Measurements from ENCODE around the gene GCSAM.

DNA sequence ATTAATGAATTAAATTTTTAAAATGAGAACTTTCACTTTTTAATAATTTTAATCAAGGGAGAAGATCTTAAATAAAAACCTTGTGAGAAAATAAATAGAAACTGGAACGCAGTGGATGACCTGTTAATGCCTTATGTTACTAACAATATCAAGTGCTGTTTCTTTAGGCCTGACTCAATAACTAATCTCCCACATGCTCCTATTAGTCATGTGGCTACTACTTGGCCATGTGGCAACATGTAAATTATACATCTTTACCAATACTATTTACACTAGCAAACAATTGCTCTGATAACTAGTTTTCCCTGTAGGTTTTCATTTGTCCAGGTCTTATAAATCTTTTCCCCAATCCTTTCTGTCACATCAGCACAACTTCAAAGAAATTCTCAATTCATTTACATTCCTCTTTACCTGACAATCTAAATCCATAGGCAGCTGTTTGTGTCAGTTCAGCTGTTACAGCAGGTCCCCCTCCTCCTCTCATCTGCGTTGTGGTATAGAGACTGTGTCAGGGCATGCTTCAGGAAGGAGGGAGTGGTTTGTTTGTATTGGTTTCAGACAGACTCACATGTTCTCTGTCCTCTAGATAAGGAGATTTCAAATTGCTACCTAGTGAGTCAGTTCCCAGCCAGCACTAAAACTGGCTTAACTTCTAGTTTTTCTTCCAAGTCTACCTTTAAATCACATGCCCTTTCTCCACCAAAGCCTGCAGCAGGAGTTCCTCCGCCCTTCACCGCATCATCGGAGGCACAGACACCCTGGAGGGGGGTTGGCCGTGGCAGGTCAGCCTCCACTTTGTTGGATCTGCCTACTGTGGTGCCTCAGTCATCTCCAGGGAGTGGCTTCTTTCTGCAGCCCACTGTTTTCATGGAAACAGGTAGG is 58.2 kb downstream of the GCSAM start:
- TF ChIP-seq, protein P1, sequence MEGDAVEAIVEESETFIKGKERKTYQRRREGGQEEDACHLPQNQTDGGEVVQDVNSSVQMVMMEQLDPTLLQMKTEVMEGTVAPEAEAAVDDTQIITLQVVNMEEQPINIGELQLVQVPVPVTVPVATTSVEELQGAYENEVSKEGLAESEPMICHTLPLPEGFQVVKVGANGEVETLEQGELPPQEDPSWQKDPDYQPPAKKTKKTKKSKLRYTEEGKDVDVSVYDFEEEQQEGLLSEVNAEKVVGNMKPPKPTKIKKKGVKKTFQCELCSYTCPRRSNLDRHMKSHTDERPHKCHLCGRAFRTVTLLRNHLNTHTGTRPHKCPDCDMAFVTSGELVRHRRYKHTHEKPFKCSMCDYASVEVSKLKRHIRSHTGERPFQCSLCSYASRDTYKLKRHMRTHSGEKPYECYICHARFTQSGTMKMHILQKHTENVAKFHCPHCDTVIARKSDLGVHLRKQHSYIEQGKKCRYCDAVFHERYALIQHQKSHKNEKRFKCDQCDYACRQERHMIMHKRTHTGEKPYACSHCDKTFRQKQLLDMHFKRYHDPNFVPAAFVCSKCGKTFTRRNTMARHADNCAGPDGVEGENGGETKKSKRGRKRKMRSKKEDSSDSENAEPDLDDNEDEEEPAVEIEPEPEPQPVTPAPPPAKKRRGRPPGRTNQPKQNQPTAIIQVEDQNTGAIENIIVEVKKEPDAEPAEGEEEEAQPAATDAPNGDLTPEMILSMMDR (IDR thresholded peaks at IDR 0.05) = no peak
- no peak for TF ChIP-seq POLR2A (IDR thresholded peaks at IDR 0.05)

Measured in testis (tissue), 2 donors.